Endothelial cell of umbilical vein (primary cell): Measurements from ENCODE around the gene HDAC7. TPM values are rescaled to one million over a fixed set of nuclear protein-coding genes. Genes with fewer than 3 reads are reported as not detected.

Experiments used
- BruUV-seq: library from RNA; stranded (reverse); fragments of 400-500 nt; replicated peaks from 2 replicates; lab custom pipeline; 2021; lab: Mats Ljungman, UMichigan
- CTCF ChIA-PET: fragments of 300-600, 350-600 bp; sonication (Branson Sonifier 250); formaldehyde crosslinking; loops from one replicate; lab custom pipeline; 2021; ENCODE audit warnings: antibody characterized with exemption, inconsistent platforms; lab: Charles Lee
- POLR2A ChIA-PET: fragments of 300-600, 350-600 bp; sonication (Branson Sonifier 250); formaldehyde crosslinking; loops from one replicate; lab custom pipeline; 2021; ENCODE audit warnings: antibody characterized with exemption, inconsistent platforms; lab: Charles Lee
- DNase-seq: peaks from one replicate; pipeline ENCODE4 v3.0.0-alpha.2; 2011; ENCODE audit warnings: low read depth, low spot score
- FAIRE-seq: peaks from 2 replicates; lab custom pipeline; 2011; peaks lifted over from hg19 to GRCh38; lab: Jason Lieb, UNC
- H2AFZ ChIP-seq: 2 replicates; pipeline ENCODE4 v1.6.0; 2012; ENCODE audit warnings: low read depth, low read length, control low read depth, inconsistent platforms
- H3K27ac ChIP-seq: 2 replicates; pipeline ENCODE4 v1.5.1; 2011; ENCODE audit warnings: low read depth, mild to moderate bottlenecking, control low read depth, low read length, moderate library complexity; ENCODE audit not compliant: insufficient read depth
- H3K27me3 ChIP-seq, 2 experiments: 2 replicates each; pipeline versions ENCODE4 v1.6.0 to v1.6.1; 2011; ENCODE audit warnings: low read length in 2 of 2, mixed read lengths in 1 of 2; ENCODE audit not compliant: control insufficient read depth in 2 of 2, insufficient read depth in 2 of 2
- H3K36me3 ChIP-seq, 2 experiments: 2 replicates in 1 of 2; 3 replicates in 1 of 2; pipeline ENCODE4 v1.5.1; 2011; ENCODE audit warnings: low read length in 2 of 2, mild to moderate bottlenecking in 1 of 2, moderate library complexity in 1 of 2; ENCODE audit not compliant: control insufficient read depth in 2 of 2, insufficient read depth in 2 of 2; ENCODE audit errors: extremely low read depth in 1 of 2
- H3K4me1 ChIP-seq: 3 replicates; pipeline ENCODE4 v1.5.1; 2011; ENCODE audit warnings: mild to moderate bottlenecking, low read length; ENCODE audit not compliant: control insufficient read depth, insufficient read depth; ENCODE audit errors: extremely low read depth
- H3K4me2 ChIP-seq: 2 replicates; pipeline ENCODE4 v1.6.1; 2011; ENCODE audit warnings: low read length, control low read depth, mixed read lengths; ENCODE audit not compliant: insufficient read depth
- H3K4me3 ChIP-seq, 3 experiments: fragments of 200-600 bp in 1 of 3; sonication (generic), shearing (Covaris generic) in 1 of 3; replicated peaks in 1 of 3; 2 replicates each; pipeline ENCODE4 v1.5.1; 2011 to 2016; ENCODE audit warnings: control low read depth in 3 of 3, low read length in 3 of 3, mild to moderate bottlenecking in 2 of 3, inconsistent platforms in 1 of 3, low read depth in 1 of 3, moderate library complexity in 1 of 3; ENCODE audit not compliant: insufficient read depth in 1 of 3
- H3K79me2 ChIP-seq: 2 replicates; pipeline ENCODE4 v1.6.0; 2012; ENCODE audit warnings: low read length, inconsistent platforms; ENCODE audit not compliant: control insufficient read depth, insufficient read depth
- H3K9ac ChIP-seq: replicated peaks from 2 replicates; pipeline ENCODE3; 2011; ENCODE audit warnings: low read length, control low read depth; ENCODE audit not compliant: insufficient read depth; ENCODE audit errors: extremely low read depth
- H3K9me1 ChIP-seq: replicated peaks from 3 replicates; pipeline ENCODE4 v1.6.0; 2011; ENCODE audit warnings: mild to moderate bottlenecking, low read length; ENCODE audit not compliant: control insufficient read depth, insufficient read depth; ENCODE audit errors: extremely low read depth
- H3K9me3 ChIP-seq: replicated peaks from 2 replicates; pipeline ENCODE4 v1.5.1; 2012; ENCODE audit warnings: low read length, inconsistent platforms; ENCODE audit not compliant: control insufficient read depth, insufficient read depth
- H4K20me1 ChIP-seq: replicated peaks from 2 replicates; pipeline ENCODE3; 2011; ENCODE audit warnings: mild to moderate bottlenecking, low read length; ENCODE audit not compliant: control insufficient read depth, insufficient read depth; ENCODE audit errors: extremely low read depth
- EZH2 ChIP-seq: IDR thresholded peaks from 2 replicates; pipeline ENCODE4 v1.6.1; 2012; ENCODE audit warnings: borderline replicate concordance, low read depth, mild to moderate bottlenecking, moderate library complexity, low read length, inconsistent platforms; ENCODE audit not compliant: severe bottlenecking
- FOS ChIP-seq: IDR thresholded peaks from 2 replicates; pipeline ENCODE4 v1.6.1; 2011; ENCODE audit warnings: mild to moderate bottlenecking, low read length, moderate library complexity, borderline replicate concordance; ENCODE audit not compliant: insufficient read depth
- GATA2 ChIP-seq: IDR thresholded peaks from 2 replicates; pipeline ENCODE4 v1.7.0; 2011; ENCODE audit warnings: low read depth, mild to moderate bottlenecking, moderate library complexity, mixed read lengths, low read length; ENCODE audit not compliant: insufficient read length, insufficient read depth
- JUN ChIP-seq: IDR thresholded peaks from 2 replicates; pipeline ENCODE4 v1.6.1; 2011; ENCODE audit warnings: borderline replicate concordance, low read depth; ENCODE audit not compliant: insufficient read length, insufficient read depth
- MYC ChIP-seq: IDR thresholded peaks from one replicate; pipeline ENCODE4 v1.6.1; 2011; ENCODE audit warnings: mild to moderate bottlenecking, low read depth, low read length
- POLR2A ChIP-seq: IDR thresholded peaks from 2 replicates; pipeline ENCODE4 v1.6.1; 2012; ENCODE audit warnings: low read depth, mild to moderate bottlenecking, control low read depth, low read length
- POLR2AphosphoS5 ChIP-seq: IDR thresholded peaks from 2 replicates; pipeline ENCODE4 v1.6.1; 2012; ENCODE audit warnings: low read depth, mild to moderate bottlenecking, control low read depth, low read length, moderate library complexity; ENCODE audit not compliant: insufficient read depth
- dilution Hi-C: fragments of 300-500 bp; cut with MboI; formaldehyde crosslinking; loops from one replicate; pipeline ENCODE4 v1.15.0; 2019; ENCODE audit warnings: low sequenced_read_pairs; ENCODE audit not compliant: extremely low pct_ligation_motif_present
- intact Hi-C: fragments of 100-400 bp; cut with micrococcal nuclease; formaldehyde crosslinking; loops from one replicate; pipeline ENCODE4 v1.10.0; 2022
- polyA plus RNA-seq, 4 experiments: library from polyadenylated mRNA; depleted of rRNA in 3 of 4; stranded (reverse) in 3 of 4; unstranded in 1 of 4; fragments of >200 nt; gene quantifications; 2 replicates each; pipeline versions ENCODE4 v1.2.1 to v1.2.3, GENCODE V29; 2011 to 2012; ENCODE audit warnings: missing spikeins in 1 of 4
- total RNA-seq: library from RNA; stranded (reverse); gene quantifications from 2 replicates; pipeline ENCODE4 v1.2.3, GENCODE V29; 2021
- TF ChIP-seq, protein P1 (sequence below), 2 donors: IDR thresholded peaks; 1 replicate in 1 of 2; 2 replicates in 1 of 2; pipeline ENCODE4 v1.5.1; 2011; ENCODE audit warnings: low read length in 2 of 2, mild to moderate bottlenecking in 2 of 2, moderate library complexity in 2 of 2, control low read depth in 1 of 2, inconsistent platforms in 1 of 2, low read depth in 1 of 2; ENCODE audit not compliant: insufficient read depth in 1 of 2; ENCODE audit errors: extremely low read depth in 1 of 2

The HDAC7 gene
- total and polyA plus RNA-seq, 2 donors (not counting 3 experiments of a cell fraction or from before 2014, with no cell fraction given) = 119 to 249 TPM

DNA sequence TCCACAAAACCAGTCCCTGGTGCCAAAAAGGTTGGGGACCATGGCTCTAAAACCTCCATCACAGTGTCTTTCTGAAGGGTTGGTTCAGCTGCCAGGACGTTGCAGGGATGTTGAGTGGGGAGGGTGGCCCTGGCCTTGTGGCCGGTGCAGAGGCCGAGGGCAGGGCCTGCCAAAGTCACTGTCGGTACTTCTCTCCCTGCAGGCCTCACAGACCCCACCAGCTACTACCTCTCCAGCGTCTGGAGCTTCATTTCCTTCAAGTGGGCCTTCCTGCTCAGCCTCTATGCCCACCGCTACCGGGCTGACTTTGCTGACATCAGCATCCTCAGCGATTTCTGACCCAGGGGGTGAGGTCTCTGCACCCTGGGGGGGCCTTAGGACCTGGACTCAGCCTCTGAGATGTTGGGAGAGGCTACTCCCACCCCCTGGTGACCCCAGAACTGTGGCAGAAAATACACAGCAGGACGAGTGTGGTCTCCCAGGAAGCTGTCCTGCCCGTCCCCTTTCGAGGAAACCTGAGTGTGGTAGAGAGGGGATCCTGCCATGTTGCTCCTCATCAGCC lies 39.7 kb downstream of the HDAC7 start:
- Histone ChIP-seq H2AFZ (no peak overlapping the region), H3K4me1 (peaks cover 32% of the 10 kb centered on the region), H3K27me3 (no peaks in the 10 kb centered on the region), H3K9me3 (no peaks in the 10 kb centered on the region), H3K27ac (no peak overlapping the region), H4K20me1 (no peaks in the 10 kb centered on the region), H3K9ac (no peak overlapping the region), H3K79me2 (no peaks in the 10 kb centered on the region), H3K9me1 (no peaks in the 10 kb centered on the region), H3K4me2 (no peak overlapping the region), H3K36me3 (peaks cover 12 to 24% of the 10 kb centered on the region in 2 experiments), H3K4me3 (no peak overlapping the region)
- intact Hi-C loops (loop anchor here (1.0 to 5.0 kb wide), 5 partner anchors 37 to 129 kb away; partner anchors contain the start of gene HDAC7), dilution Hi-C loops (no loop called here)
- ChIA-PET POLR2A (interaction anchor here (0.7 kb wide), 1 partner anchor 67 kb away, joined by 5 read pairs; no protein-coding TSS in a partner anchor), CTCF (interaction anchor here (1.0 to 10.4 kb wide), 13 partner anchors 9 to 128 kb away, joined by 4 to 244 read pairs (median 7); partner anchors contain the start of gene RAPGEF3)
- DNase-seq (no peak), FAIRE-seq (peak; percentile 33)
- BruUV-seq = no TSS peak
- TF ChIP-seq POLR2AphosphoS5 (peak; percentile 15), MYC (no peak), POLR2A (peak; percentile 65), JUN (no peak), EZH2 (no peak)

DNA sequence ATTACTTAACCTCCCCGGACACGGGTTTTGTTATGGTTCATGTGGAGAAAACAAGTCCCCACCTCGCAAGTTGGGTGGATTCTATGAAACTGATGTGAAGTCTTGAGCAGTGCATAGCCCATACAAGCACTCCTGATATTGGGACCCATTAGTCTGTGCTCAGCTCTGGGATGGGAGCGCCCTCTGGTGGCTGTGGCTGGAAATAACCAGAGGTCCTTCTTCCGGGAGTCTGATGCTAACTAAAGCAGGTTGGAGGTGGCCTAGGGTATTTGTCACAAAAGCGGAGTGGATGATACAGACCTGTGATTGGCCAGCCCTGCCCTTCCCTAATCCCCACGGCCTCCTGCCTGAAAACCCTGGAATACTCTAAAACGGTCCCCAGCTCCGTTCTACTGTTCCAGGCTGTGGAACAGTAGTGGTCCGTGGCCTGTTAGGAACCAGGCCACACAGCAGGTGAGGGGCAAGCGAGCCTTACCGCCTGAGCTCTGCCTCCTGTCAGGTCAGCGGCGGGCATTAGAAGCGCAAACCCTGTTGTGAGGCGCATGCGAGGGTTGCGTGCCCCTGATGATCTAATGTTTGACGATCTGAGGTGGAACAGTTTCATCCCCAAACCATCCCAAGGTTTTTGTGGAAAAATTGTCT lies 40.3 kb downstream of the HDAC7 start:
- DNase-seq = peak; percentile 88
- Histone ChIP-seq H3K4me3 (no peak overlapping the region), H3K27me3 (no peaks in the 10 kb centered on the region), H3K36me3 (peaks cover 12 to 20% of the 10 kb centered on the region in 2 experiments), H3K27ac (no peak overlapping the region), H4K20me1 (no peaks in the 10 kb centered on the region), H3K9ac (no peak overlapping the region), H3K9me3 (no peaks in the 10 kb centered on the region), H3K9me1 (no peaks in the 10 kb centered on the region), H3K4me1 (peaks cover 32% of the 10 kb centered on the region), H2AFZ (no peak overlapping the region), H3K79me2 (no peaks in the 10 kb centered on the region), H3K4me2 (no peak overlapping the region)
- TF ChIP-seq FOS = no peak
- TF ChIP-seq POLR2A = no peak
- TF ChIP-seq POLR2AphosphoS5 = peak; percentile 61
- no peak for TF ChIP-seq EZH2
- TF ChIP-seq GATA2 = no peak
- TF ChIP-seq, protein P1, sequence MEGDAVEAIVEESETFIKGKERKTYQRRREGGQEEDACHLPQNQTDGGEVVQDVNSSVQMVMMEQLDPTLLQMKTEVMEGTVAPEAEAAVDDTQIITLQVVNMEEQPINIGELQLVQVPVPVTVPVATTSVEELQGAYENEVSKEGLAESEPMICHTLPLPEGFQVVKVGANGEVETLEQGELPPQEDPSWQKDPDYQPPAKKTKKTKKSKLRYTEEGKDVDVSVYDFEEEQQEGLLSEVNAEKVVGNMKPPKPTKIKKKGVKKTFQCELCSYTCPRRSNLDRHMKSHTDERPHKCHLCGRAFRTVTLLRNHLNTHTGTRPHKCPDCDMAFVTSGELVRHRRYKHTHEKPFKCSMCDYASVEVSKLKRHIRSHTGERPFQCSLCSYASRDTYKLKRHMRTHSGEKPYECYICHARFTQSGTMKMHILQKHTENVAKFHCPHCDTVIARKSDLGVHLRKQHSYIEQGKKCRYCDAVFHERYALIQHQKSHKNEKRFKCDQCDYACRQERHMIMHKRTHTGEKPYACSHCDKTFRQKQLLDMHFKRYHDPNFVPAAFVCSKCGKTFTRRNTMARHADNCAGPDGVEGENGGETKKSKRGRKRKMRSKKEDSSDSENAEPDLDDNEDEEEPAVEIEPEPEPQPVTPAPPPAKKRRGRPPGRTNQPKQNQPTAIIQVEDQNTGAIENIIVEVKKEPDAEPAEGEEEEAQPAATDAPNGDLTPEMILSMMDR (IDR thresholded peaks at IDR 0.05; ENCODE audit: extremely low read depth in 1 of 2, insufficient read depth in 1 of 2, low read depth in 1 of 2, low read length in 2 of 2) = peak; percentile 89 to 96
- ChIA-PET POLR2A (no interaction called here), CTCF (interaction anchor here (0.6 to 10.4 kb wide), 19 partner anchors 9 to 128 kb away, joined by 3 to 244 read pairs (median 5); partner anchors contain the start of gene RAPGEF3)
- intact Hi-C loops (loop anchor here (1.0 kb wide), 4 partner anchors 37 to 128 kb away; no protein-coding TSS in a partner anchor), dilution Hi-C loops (no loop called here)
- BruUV-seq = no TSS peak
- peak; percentile 97 for FAIRE-seq
